ENCODE data around the gene RYR2. TPM values are rescaled to one million over a fixed set of nuclear protein-coding genes. Genes with fewer than 3 reads are reported as not detected.

RYR2 gene
- total RNA-seq, 1 donor from 2014 or later, result not detected

DNA sequence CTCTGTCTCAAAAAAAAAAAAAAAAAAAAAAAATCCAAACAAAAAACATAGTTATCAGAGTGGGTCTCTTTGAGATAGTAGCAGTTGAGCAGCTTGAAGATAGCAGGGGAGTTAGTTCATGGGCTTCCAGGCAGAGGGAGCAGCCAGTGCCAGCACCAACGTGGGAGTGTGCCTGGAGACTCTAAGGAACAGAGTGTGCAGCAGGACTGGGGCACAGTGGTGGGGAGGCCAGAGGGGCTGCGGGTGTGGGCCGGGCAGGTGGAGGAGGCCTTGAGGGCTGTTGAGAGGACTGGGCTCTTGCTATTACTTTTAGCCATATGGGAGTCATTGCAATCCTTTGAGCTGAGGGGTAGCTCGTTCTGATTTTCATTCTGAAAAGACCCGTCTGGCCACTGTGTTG lies 63.8 kb downstream of the RYR2 start:
- TF ChIP-seq, protein P1, sequence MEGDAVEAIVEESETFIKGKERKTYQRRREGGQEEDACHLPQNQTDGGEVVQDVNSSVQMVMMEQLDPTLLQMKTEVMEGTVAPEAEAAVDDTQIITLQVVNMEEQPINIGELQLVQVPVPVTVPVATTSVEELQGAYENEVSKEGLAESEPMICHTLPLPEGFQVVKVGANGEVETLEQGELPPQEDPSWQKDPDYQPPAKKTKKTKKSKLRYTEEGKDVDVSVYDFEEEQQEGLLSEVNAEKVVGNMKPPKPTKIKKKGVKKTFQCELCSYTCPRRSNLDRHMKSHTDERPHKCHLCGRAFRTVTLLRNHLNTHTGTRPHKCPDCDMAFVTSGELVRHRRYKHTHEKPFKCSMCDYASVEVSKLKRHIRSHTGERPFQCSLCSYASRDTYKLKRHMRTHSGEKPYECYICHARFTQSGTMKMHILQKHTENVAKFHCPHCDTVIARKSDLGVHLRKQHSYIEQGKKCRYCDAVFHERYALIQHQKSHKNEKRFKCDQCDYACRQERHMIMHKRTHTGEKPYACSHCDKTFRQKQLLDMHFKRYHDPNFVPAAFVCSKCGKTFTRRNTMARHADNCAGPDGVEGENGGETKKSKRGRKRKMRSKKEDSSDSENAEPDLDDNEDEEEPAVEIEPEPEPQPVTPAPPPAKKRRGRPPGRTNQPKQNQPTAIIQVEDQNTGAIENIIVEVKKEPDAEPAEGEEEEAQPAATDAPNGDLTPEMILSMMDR (IDR thresholded peaks at IDR 0.05; ENCODE audit: insufficient read depth, low read length, poor library complexity, severe bottlenecking), result no peak
- DNase-seq (ENCODE audit: low read depth), result no peak
- H3K27me3 ChIP-seq (ENCODE audit: control insufficient read depth, insufficient read depth, low read length), result no peaks in the 10 kb centered on the region
- no peaks in the 10 kb centered on the region for H3K36me3 ChIP-seq (ENCODE audit: control insufficient read depth, insufficient read depth, low read length)
- H3K4me3 ChIP-seq (ENCODE audit: low read depth, low read length), result no peak overlapping the region

DNA sequence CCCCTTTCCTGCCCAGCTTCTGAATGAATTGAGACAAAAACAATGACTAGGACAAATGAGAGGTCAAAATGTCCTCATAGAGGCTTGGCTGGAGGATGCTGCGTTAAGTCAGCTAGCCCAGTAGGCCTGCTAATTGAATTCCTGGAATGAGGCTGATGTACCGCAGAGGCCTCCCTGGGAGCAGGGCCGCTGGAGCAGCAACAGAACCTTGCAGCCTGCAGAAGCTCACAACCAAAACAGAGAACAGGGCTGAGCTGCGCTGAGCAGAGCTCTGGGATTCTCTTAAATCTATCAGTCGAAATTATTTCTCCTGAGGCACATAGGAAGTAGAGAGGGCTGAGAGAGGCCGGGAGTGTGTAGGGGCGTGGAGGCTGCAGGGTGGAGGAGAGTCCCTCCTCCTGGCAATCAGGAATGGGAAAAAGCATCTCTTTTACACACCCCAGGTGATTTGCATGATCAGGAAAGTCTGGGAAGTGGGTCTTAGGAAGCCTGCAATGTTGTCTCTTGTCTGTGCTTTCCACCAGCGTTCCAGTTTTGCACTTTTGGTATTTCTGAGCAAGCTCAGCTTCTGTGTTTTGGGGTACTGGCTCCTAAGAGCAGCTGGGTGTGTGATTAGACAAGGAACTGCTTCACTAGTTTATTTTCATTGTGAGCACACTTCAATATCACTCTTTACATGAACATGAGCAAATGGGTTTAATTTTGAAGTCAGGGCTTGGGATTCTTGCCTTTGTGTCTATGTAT lies 66.5 kb downstream of the RYR2 start:
- H3K36me3 ChIP-seq (ENCODE audit: control insufficient read depth, insufficient read depth, low read length), result no peaks in the 10 kb centered on the region
- H3K4me3 ChIP-seq (ENCODE audit: low read depth, low read length), result no peak overlapping the region
- TF ChIP-seq, protein P1 (IDR thresholded peaks at IDR 0.05; ENCODE audit: insufficient read depth, low read length, poor library complexity, severe bottlenecking), result no peak
- no peak for DNase-seq (ENCODE audit: low read depth)
- H3K27me3 ChIP-seq (ENCODE audit: control insufficient read depth, insufficient read depth, low read length), result no peaks in the 10 kb centered on the region

DNA sequence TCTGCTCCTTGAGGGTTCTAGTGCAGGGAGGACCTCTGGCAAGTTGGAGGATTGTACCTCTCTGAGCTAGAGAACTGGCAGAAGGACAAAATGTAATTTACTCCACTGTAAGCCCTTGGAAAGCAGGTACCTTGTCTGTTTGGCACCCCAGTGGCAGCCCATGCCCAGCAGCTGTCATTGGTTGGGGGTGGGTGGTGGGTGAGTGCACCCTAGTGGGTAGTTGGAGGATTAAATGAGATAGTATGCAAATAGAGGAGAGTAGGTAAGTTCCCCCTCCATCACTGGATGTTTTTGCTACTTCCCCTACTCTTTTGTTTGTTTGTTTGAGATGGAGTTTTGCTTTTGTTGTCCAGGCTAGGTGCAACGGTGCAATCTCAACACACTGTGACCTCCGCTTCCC lies 69.8 kb downstream of the RYR2 start:
- no peak for DNase-seq (ENCODE audit: low read depth)
- TF ChIP-seq, protein P1 (IDR thresholded peaks at IDR 0.05; ENCODE audit: insufficient read depth, low read length, poor library complexity, severe bottlenecking), result no peak
- no peaks in the 10 kb centered on the region for H3K36me3 ChIP-seq (ENCODE audit: control insufficient read depth, insufficient read depth, low read length)

DNA sequence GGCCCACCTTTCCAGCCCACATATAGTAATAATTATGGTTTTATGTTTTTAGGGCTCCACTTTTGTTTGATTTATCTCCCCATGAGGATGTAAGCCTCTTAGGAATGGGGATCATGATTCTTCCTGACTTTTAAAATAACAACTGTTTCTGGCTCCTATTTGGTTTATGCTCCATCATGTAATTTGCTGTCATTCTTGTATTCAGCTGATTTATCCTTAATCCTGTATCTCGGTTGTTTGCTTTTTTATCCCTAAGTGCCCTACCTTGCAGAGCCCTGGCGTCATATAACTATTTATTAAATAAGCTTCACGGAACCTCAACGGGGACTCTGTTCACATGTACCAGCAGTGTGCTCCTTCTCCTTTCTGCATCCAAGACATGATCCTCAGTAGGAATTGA lies 70.7 kb downstream of the RYR2 start:
- H3K36me3 ChIP-seq (ENCODE audit: control insufficient read depth, insufficient read depth, low read length), result no peaks in the 10 kb centered on the region
- no peak overlapping the region for H3K4me3 ChIP-seq (ENCODE audit: low read depth, low read length)
- TF ChIP-seq, protein P1 (IDR thresholded peaks at IDR 0.05; ENCODE audit: insufficient read depth, low read length, poor library complexity, severe bottlenecking), result no peak
- no peaks in the 10 kb centered on the region for H3K27me3 ChIP-seq (ENCODE audit: control insufficient read depth, insufficient read depth, low read length)
- DNase-seq (ENCODE audit: low read depth), result no peak

More for the DNA sequence above, 69.8 kb downstream of the RYR2 start:
- no peaks in the 10 kb centered on the region for H3K27me3 ChIP-seq (ENCODE audit: control insufficient read depth, insufficient read depth, low read length)
- no peak overlapping the region for H3K4me3 ChIP-seq (ENCODE audit: low read depth, low read length)

DNA sequence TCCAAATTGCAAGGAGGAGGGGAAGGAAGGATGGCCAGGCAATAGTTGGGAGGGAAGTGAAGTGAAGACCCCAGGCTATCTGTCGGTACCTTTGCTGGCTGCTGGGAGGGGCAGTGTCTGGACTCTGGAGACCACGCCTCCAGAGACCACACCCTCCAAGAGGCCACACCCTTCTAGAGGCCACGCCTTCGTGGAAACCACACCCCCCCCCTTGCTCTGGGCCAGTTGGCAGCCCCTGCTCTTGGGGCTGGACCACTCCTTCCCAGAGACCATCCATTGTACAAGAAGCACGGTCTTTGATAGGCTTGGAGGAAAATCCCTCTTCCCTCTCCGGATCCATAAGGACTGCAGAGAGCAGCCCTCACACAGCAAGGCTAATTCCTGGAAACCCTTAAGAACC lies 73.1 kb downstream of the RYR2 start:
- Histone ChIP-seq H3K4me3 (ENCODE audit: low read depth, low read length) (no peak overlapping the region), H3K27me3 (ENCODE audit: control insufficient read depth, insufficient read depth, low read length) (no peaks in the 10 kb centered on the region), H3K36me3 (ENCODE audit: control insufficient read depth, insufficient read depth, low read length) (no peaks in the 10 kb centered on the region)
- TF ChIP-seq, protein P1 (IDR thresholded peaks at IDR 0.05; ENCODE audit: insufficient read depth, low read length, poor library complexity, severe bottlenecking), result no peak
- no peak for DNase-seq (ENCODE audit: low read depth)

DNA sequence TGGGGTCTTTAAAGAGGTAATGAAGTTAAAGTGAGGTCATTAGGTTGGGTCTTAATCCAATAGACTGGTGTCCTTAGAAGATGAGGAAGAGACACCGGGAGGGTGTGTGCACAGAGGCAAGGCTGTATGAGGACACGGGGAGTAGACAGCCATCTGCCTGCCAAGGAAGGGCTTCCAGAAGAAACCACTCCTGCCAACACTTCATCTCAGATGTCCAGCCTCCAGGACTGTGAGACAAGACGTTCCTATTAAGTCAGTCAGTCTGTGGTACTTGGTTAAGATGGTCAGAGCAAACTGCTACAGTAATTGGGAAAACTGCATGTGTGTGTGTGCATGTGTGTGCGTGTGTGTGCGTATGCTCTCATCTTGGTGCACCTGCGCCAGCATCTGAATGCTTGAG lies 77.1 kb downstream of the RYR2 start:
- no peaks in the 10 kb centered on the region for H3K36me3 ChIP-seq (ENCODE audit: control insufficient read depth, insufficient read depth, low read length)
- no peaks in the 10 kb centered on the region for H3K27me3 ChIP-seq (ENCODE audit: control insufficient read depth, insufficient read depth, low read length)
- H3K4me3 ChIP-seq (ENCODE audit: low read depth, low read length), result no peak overlapping the region
- DNase-seq (ENCODE audit: low read depth), result no peak
- TF ChIP-seq, protein P1 (IDR thresholded peaks at IDR 0.05; ENCODE audit: insufficient read depth, low read length, poor library complexity, severe bottlenecking), result no peak
